Caco-2 (cell line): Measurements from ENCODE around the gene STK35. TPM values are rescaled to one million over a fixed set of nuclear protein-coding genes. Genes with fewer than 3 reads are reported as not detected.

Experiments
- BruUV-seq: library from RNA; stranded (reverse); fragments of 400-500 nt; replicated peaks from 2 replicates; lab custom pipeline; 2021; lab: Mats Ljungman, UMichigan
- CTCF ChIA-PET: fragments of 300-600 bp; sonication (Branson Sonifier 250); formaldehyde crosslinking; loops from one replicate; lab custom pipeline; 2022; ENCODE audit warnings: antibody characterized with exemption; lab: Charles Lee
- POLR2A ChIA-PET: fragments of 300-600 bp; sonication (Branson Sonifier 250); formaldehyde crosslinking; loops from one replicate; lab custom pipeline; 2022; ENCODE audit warnings: antibody characterized with exemption; lab: Charles Lee
- DNase-seq, 2 experiments: peaks; one replicate each; pipeline versions ENCODE4 v3.0.0 to v3.0.0-alpha.2; 2020 to 2022
- H3K27me3 ChIP-seq: replicated peaks from 2 replicates; pipeline ENCODE4 v1.6.0; 2011; ENCODE audit warnings: low read length; ENCODE audit not compliant: control insufficient read depth, insufficient read depth
- H3K36me3 ChIP-seq: 2 replicates; pipeline ENCODE4 v1.5.1; 2011; ENCODE audit warnings: low read length; ENCODE audit not compliant: control insufficient read depth, insufficient read depth
- H3K4me1 ChIP-seq: fragments of 250-450 bp; sonication (Bioruptor Pico); 2 replicates; pipeline ENCODE4 v1.5.1; 2020; ENCODE audit warnings: mild to moderate bottlenecking
- H3K4me3 ChIP-seq: 2 replicates; pipeline ENCODE4 v1.5.1; 2011; ENCODE audit warnings: low read depth, mild to moderate bottlenecking, control low read depth, low read length
- H3K9me3 ChIP-seq: fragments of 250-450 bp; sonication (Bioruptor Pico); 2 replicates; pipeline ENCODE4 v1.5.1; 2020; ENCODE audit warnings: mild to moderate bottlenecking, moderate library complexity
- H3K27ac Mint-ChIP-seq: one replicate; pipeline ENCODE4 v1.8.0; 2022; ENCODE audit warnings: mixed read lengths; ENCODE audit not compliant: unreplicated experiment
- H3K27me3 Mint-ChIP-seq: one replicate; pipeline ENCODE4 v1.8.0; 2022; ENCODE audit warnings: mixed read lengths; ENCODE audit not compliant: insufficient read depth, unreplicated experiment
- H3K36me3 Mint-ChIP-seq: one replicate; pipeline ENCODE4 v1.8.0; 2022; ENCODE audit warnings: mild to moderate bottlenecking, mixed read lengths; ENCODE audit not compliant: insufficient read depth, unreplicated experiment
- H3K4me1 Mint-ChIP-seq: one replicate; pipeline ENCODE4 v1.8.0; 2022; ENCODE audit warnings: low read depth, mixed read lengths; ENCODE audit not compliant: unreplicated experiment
- H3K4me3 Mint-ChIP-seq: one replicate; pipeline ENCODE4 v1.8.0; 2022; ENCODE audit warnings: mild to moderate bottlenecking, moderate library complexity, mixed read lengths; ENCODE audit not compliant: unreplicated experiment
- H3K9me3 Mint-ChIP-seq: one replicate; pipeline ENCODE4 v1.8.0; 2022; ENCODE audit warnings: mixed read lengths; ENCODE audit not compliant: unreplicated experiment
- CTCF ChIP-seq, 2 experiments: fragments of 200-600 bp in 1 of 2; IDR thresholded peaks; 1 replicate in 1 of 2; 2 replicates in 1 of 2; pipeline versions ENCODE4 v1.5.1 to v1.8.0; 2011 to 2022; ENCODE audit warnings: antibody characterized with exemption in 1 of 2, control low read depth in 1 of 2, inconsistent platforms in 1 of 2, low read depth in 1 of 2, low read length in 1 of 2, mild to moderate bottlenecking in 1 of 2, moderate library complexity in 1 of 2; ENCODE audit not compliant: insufficient read depth in 1 of 2, severe bottlenecking in 1 of 2, unreplicated experiment in 1 of 2
- intact Hi-C: fragments of 100-400 bp; cut with micrococcal nuclease; formaldehyde crosslinking; loops from one replicate; pipeline ENCODE4 v1.10.0; 2022; ENCODE audit not compliant: unreplicated experiment
- total RNA-seq: library from RNA; stranded (reverse); gene quantifications from 2 replicates; pipeline ENCODE4 v1.2.3, GENCODE V29; 2022

STK35 gene
- total RNA-seq, 1 experiment from 2014 or later = 40.2 TPM

- Mint-ChIP-seq H3K36me3 (peaks cover 31% of the 10 kb centered on the region), H3K4me1 (peaks cover 6% of the 10 kb centered on the region), H3K27me3 (no peaks in the 10 kb centered on the region), H3K4me3 (no peak overlapping the region), H3K9me3 (no peaks in the 10 kb centered on the region), H3K27ac (no peak overlapping the region)
- DNase-seq = no peak
- CTCF ChIA-PET = no interaction called here
- POLR2A ChIA-PET = interaction anchor here (1.1 kb wide), 1 partner anchor 16 kb away, joined by 3 read pairs; no protein-coding TSS in a partner anchor
- H3K4me1 ChIP-seq = no peaks in the 10 kb centered on the region
- no peaks in the 10 kb centered on the region for H3K27me3 ChIP-seq
- no peak for TF ChIP-seq CTCF (IDR thresholded peaks at IDR 0.05; ENCODE audit: insufficient read depth in 1 of 2, low read depth in 1 of 2, low read length in 1 of 2, severe bottlenecking in 1 of 2, unreplicated experiment in 1 of 2)
- H3K9me3 ChIP-seq = no peaks in the 10 kb centered on the region
- H3K36me3 ChIP-seq = no peaks in the 10 kb centered on the region; the same call in 1 of the 2 replicates
- H3K4me3 ChIP-seq = no peak overlapping the region
- no TSS peak for BruUV-seq
- intact Hi-C loops = no loop called here
Measured at GRCh38 chr20:2124564-2125213, 23.1 kb downstream of the STK35 start.

- Histone ChIP-seq H3K36me3 (no peaks in the 10 kb centered on the region; the same call in 1 of the 2 replicates), H3K9me3 (no peaks in the 10 kb centered on the region), H3K4me1 (no peaks in the 10 kb centered on the region), H3K27me3 (no peaks in the 10 kb centered on the region), H3K4me3 (no peak overlapping the region)
- ChIA-PET POLR2A (no interaction called here), CTCF (no interaction called here)
- TF ChIP-seq CTCF (IDR thresholded peaks at IDR 0.05; ENCODE audit: insufficient read depth in 1 of 2, low read depth in 1 of 2, low read length in 1 of 2, severe bottlenecking in 1 of 2, unreplicated experiment in 1 of 2) = no peak
- no TSS peak for BruUV-seq
- Mint-ChIP-seq H3K36me3 (peaks cover 25% of the 10 kb centered on the region), H3K4me3 (no peak overlapping the region), H3K27ac (no peak overlapping the region), H3K4me1 (peaks cover 6% of the 10 kb centered on the region), H3K27me3 (no peaks in the 10 kb centered on the region), H3K9me3 (no peaks in the 10 kb centered on the region)
- intact Hi-C loops = no loop called here
- DNase-seq = no peak
Measured at GRCh38 chr20:2125474-2126112, 24.0 kb downstream of the STK35 start.

DNA sequence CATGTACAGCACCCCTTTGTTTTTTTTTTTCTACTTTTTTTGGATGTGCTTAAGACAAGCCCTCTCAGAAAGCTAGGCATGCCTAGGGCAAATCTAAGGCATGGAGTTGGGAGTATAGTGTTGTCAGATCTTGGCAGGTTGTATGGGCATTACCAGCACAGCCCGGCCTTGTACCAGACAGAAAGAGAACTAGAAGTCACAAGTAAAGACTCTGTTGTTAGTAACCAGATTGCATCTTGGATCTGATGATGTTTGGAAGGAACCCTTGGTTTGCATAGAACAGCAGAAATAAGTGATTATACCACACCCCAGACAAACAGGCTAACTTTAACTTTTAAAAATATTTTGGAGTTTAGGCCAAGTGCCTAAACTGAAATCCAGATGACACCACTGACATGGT, 25.6 kb downstream of the STK35 start:
- BruUV-seq = no TSS peak
- H3K27me3 ChIP-seq = no peaks in the 10 kb centered on the region
- no peak for DNase-seq
- no peaks in the 10 kb centered on the region for H3K9me3 ChIP-seq
- ChIA-PET POLR2A (no interaction called here), CTCF (no interaction called here)
- no peak for TF ChIP-seq CTCF (IDR thresholded peaks at IDR 0.05; ENCODE audit: insufficient read depth in 1 of 2, low read depth in 1 of 2, low read length in 1 of 2, severe bottlenecking in 1 of 2, unreplicated experiment in 1 of 2)
- Mint-ChIP-seq H3K4me3 (no peak overlapping the region), H3K27ac (no peak overlapping the region), H3K27me3 (no peaks in the 10 kb centered on the region), H3K9me3 (no peaks in the 10 kb centered on the region), H3K36me3 (peaks cover 14% of the 10 kb centered on the region), H3K4me1 (peaks cover 12% of the 10 kb centered on the region)
- no peaks in the 10 kb centered on the region; the same call in 1 of the 2 replicates for H3K36me3 ChIP-seq
- H3K4me1 ChIP-seq = peaks cover 4% of the 10 kb centered on the region
- intact Hi-C loops = no loop called here
- no peak overlapping the region for H3K4me3 ChIP-seq
